PC-9 (cell line): ENCODE data around the gene C17orf75.

ENCODE experiments used
- CTCF ChIP-seq: fragments of 200-600 bp; sonication (generic); conservative IDR thresholded peaks from 2 replicates; pipeline ENCODE4 v1.6.1; 2017; ENCODE audit warnings: mixed run types, antibody characterized with exemption, mild to moderate bottlenecking, moderate library complexity
- EZH2 ChIP-seq: fragments of 200-600 bp; sonication (generic); IDR thresholded peaks from 2 replicates; pipeline ENCODE4 v1.8.0; 2017; ENCODE audit warnings: antibody characterized with exemption, low read depth

- TF ChIP-seq CTCF (no peak), EZH2 (no peak)
Measured at GRCh38 chr17:32388613-32389459, 46.9 kb upstream of the C17orf75 start.
